PC-3 (cell line): ENCODE results near the gene OR2T4. TPM values are rescaled to one million over a fixed set of nuclear protein-coding genes. Genes with fewer than 3 reads are reported as not detected.

Source experiments
- ATAC-seq: fragments of 200-7000 bp; cut with Tn5 transposase; 2 replicates; pipeline ENCODE4 v1.9.1; 2020; ENCODE audit warnings: mild to moderate bottlenecking, moderate library complexity
- BruUV-seq: library from RNA; stranded (reverse); fragments of 400-500 nt; replicated peaks from 2 replicates; lab custom pipeline; 2021; lab: Mats Ljungman, UMichigan
- CTCF ChIA-PET: fragments of 300-600 bp; sonication (Branson Sonifier 250); formaldehyde crosslinking; loops from one replicate; lab custom pipeline; 2022; ENCODE audit warnings: antibody characterized with exemption; lab: Charles Lee
- POLR2A ChIA-PET: fragments of 300-600 bp; sonication (Branson Sonifier 250); formaldehyde crosslinking; loops from one replicate; lab custom pipeline; 2022; ENCODE audit warnings: antibody characterized with exemption; ENCODE audit not compliant: unreplicated experiment; lab: Charles Lee
- DNase-seq: peaks from one replicate; pipeline ENCODE4 v3.0.0-alpha.2; 2015
- H2AFZ ChIP-seq: fragments of 300-600 bp; sonication (generic); 2 replicates; pipeline ENCODE4 v1.6.0; 2016; ENCODE audit warnings: antibody characterized with exemption, low read length
- H3F3A ChIP-seq: fragments of 300-600 bp; sonication (generic); one replicate; pipeline ENCODE4 v1.6.0; 2017; ENCODE audit warnings: antibody characterized with exemption, low read length, control low read depth, mild to moderate bottlenecking; ENCODE audit not compliant: unreplicated experiment
- H3K27ac ChIP-seq: fragments of 300-600 bp; sonication (generic); 2 replicates; pipeline ENCODE4 v1.5.1; 2016; ENCODE audit warnings: mild to moderate bottlenecking, low read length
- H3K27me3 ChIP-seq: fragments of 300-600 bp; sonication (generic); 2 replicates; pipeline ENCODE4 v1.6.1; 2016; ENCODE audit warnings: low read length, mixed read lengths
- H3K36me3 ChIP-seq: fragments of 300-600 bp; sonication (generic); 2 replicates; pipeline ENCODE4 v1.6.1; 2016; ENCODE audit warnings: low read depth, mixed run types, low read length, mixed read lengths
- H3K4me1 ChIP-seq: fragments of 300-600 bp; sonication (generic); 2 replicates; pipeline ENCODE4 v1.5.1; 2016; ENCODE audit warnings: low read length; ENCODE audit not compliant: insufficient read depth
- H3K4me2 ChIP-seq: fragments of 300-600 bp; sonication (generic); 2 replicates; pipeline ENCODE4 v1.6.0; 2016; ENCODE audit warnings: low read length
- H3K4me3 ChIP-seq: fragments of 300-600 bp; sonication (generic); 2 replicates; pipeline ENCODE4 v1.5.1; 2016; ENCODE audit warnings: mild to moderate bottlenecking, low read length, mixed read lengths
- H3K79me2 ChIP-seq: fragments of 300-600 bp; sonication (generic); 2 replicates; pipeline ENCODE4 v1.6.1; 2017; ENCODE audit warnings: low read length, mixed read lengths
- H3K9ac ChIP-seq: fragments of 300-600 bp; sonication (generic); 2 replicates; pipeline ENCODE4 v1.6.0; 2016; ENCODE audit warnings: mild to moderate bottlenecking, low read length
- H3K9me2 ChIP-seq: fragments of 300-600 bp; sonication (generic); replicated peaks from 2 replicates; pipeline ENCODE4 v1.6.1; 2016; ENCODE audit warnings: mixed run types, low read length, mixed read lengths
- H3K9me3 ChIP-seq: fragments of 300-600 bp; sonication (generic); 2 replicates; pipeline ENCODE4 v1.6.1; 2016; ENCODE audit warnings: low read length, mixed read lengths
- H4K20me1 ChIP-seq: fragments of 300-600 bp; sonication (generic); 2 replicates; pipeline ENCODE4 v1.6.1; 2016; ENCODE audit warnings: low read length, mixed read lengths
- CTCF ChIP-seq: fragments of 300-600 bp; sonication (generic); conservative IDR thresholded peaks from 2 replicates; pipeline ENCODE4 v1.5.1; 2017; ENCODE audit warnings: antibody characterized with exemption, low read depth, mild to moderate bottlenecking, low read length
- EZH2 ChIP-seq: fragments of 300-600 bp; sonication (generic); IDR thresholded peaks from one replicate; pipeline ENCODE4 v1.6.1; 2017; ENCODE audit warnings: antibody characterized with exemption, mild to moderate bottlenecking, low read length; ENCODE audit not compliant: unreplicated experiment
- EZH2phosphoT487 ChIP-seq: fragments of 300-600 bp; sonication (generic); IDR thresholded peaks from 2 replicates; pipeline ENCODE4 v1.6.1; 2018; ENCODE audit warnings: mild to moderate bottlenecking, antibody characterized with exemption, low read length, borderline replicate concordance
- intact Hi-C: fragments of 100-400 bp; cut with micrococcal nuclease; formaldehyde crosslinking; loops from 2 replicates; pipeline ENCODE4 v1.9.0; 2023
- total RNA-seq: library from RNA; depleted of rRNA; stranded (reverse); fragments of >200 nt; gene quantifications from 2 replicates; pipeline ENCODE4 v1.2.3, GENCODE V29; 2014

The OR2T4 gene
- total RNA-seq, 1 experiment from 2014 or later, result not detected

- H3K9me2 ChIP-seq, result no peaks in the 10 kb centered on the region
- no peaks in the 10 kb centered on the region for H4K20me1 ChIP-seq
- H3K27ac ChIP-seq, result no peak within 1 kb of the TSS
- H2AFZ ChIP-seq, result no peak within 1 kb of the TSS
- H3K36me3 ChIP-seq, result no peaks in the 10 kb centered on the region
- intact Hi-C loops, result no loop called here
- DNase-seq (no peak), ATAC-seq (no peak)
- no peak for TF ChIP-seq EZH2phosphoT487
- no peak for TF ChIP-seq CTCF
- no peak for TF ChIP-seq EZH2
- no peaks in the 10 kb centered on the region for H3F3A ChIP-seq
- ChIA-PET POLR2A (no interaction called here), CTCF (no interaction called here)
- no peaks in the 10 kb centered on the region for H3K79me2 ChIP-seq
- H3K4me3 ChIP-seq, result no peak within 1 kb of the TSS
- no peak within 1 kb of the TSS for H3K4me2 ChIP-seq
- H3K9me3 ChIP-seq, result no peaks in the 10 kb centered on the region
- no TSS peak for BruUV-seq
- H3K4me1 ChIP-seq, result no peaks in the 10 kb centered on the region
- no peaks in the 10 kb centered on the region for H3K27me3 ChIP-seq
- no peak within 1 kb of the TSS for H3K9ac ChIP-seq
These were observed 14.0 kb downstream of the OR2T4 start, which contains the start of gene OR2T6 for GRCh38 chr1:248375446-248375845. Gene OR2T6, plus strand, starts transcription at chr1:248375746. Its CDS starts 11,863 bp downstream, at chr1:248387609.

DNA sequence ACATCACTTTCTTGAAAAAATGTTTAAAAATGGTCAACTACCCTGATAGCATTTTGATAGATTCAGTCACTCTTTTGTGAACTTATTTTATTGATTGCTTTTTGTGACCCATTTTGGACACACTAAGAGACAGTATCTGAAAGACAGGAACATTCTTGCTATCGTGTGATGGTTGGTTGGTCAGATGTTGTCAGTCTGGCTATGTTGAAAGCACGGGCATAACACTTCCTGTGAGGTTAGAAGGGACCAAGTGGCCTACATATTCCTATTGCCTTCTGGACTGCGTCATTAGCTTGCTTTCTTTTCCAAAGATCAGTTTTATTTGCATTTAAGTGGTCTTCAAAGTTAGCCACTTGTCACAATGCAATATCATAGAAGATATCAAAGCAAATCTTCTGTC lies 15.5 kb downstream of the OR2T4 start:
- Histone ChIP-seq H3K9ac (no peak overlapping the region), H3K9me3 (no peaks in the 10 kb centered on the region)
- no TSS peak for BruUV-seq

More for the DNA sequence above, 15.5 kb downstream of the OR2T4 start:
- DNase-seq, result no peak
- intact Hi-C loops, result no loop called here
- no peaks in the 10 kb centered on the region for H3K9me2 ChIP-seq
- no peaks in the 10 kb centered on the region for H3K79me2 ChIP-seq
- TF ChIP-seq CTCF (no peak), EZH2 (no peak), EZH2phosphoT487 (no peak)
- no peaks in the 10 kb centered on the region for H3K4me1 ChIP-seq
- H2AFZ ChIP-seq, result no peak overlapping the region
- ChIA-PET CTCF (no interaction called here), POLR2A (no interaction called here)
- H3K36me3 ChIP-seq, result no peaks in the 10 kb centered on the region
- no peaks in the 10 kb centered on the region for H3F3A ChIP-seq
- no peaks in the 10 kb centered on the region for H3K27me3 ChIP-seq
- no peak for ATAC-seq
- H3K4me2 ChIP-seq, result no peak overlapping the region
- H4K20me1 ChIP-seq, result no peaks in the 10 kb centered on the region
- no peak overlapping the region for H3K27ac ChIP-seq
- H3K4me3 ChIP-seq, result no peak overlapping the region
